Esophagus squamous epithelium (tissue), 4 donors: ENCODE measurements around the gene AGFG2.

Experiments used
- CTCF ChIP-seq, 6 experiments: fragments of 450-650 bp in 4 of 6; fragments of 200-600 bp in 2 of 6; sonication (generic) in 2 of 6; IDR thresholded peaks; one replicate each; pipeline ENCODE4 v1.5.1; 2016 to 2019; ENCODE audit warnings: antibody characterized with exemption in 6 of 6, mild to moderate bottlenecking in 4 of 6, moderate library complexity in 4 of 6
- POLR2A ChIP-seq, 4 donors: fragments of 450-650 bp; IDR thresholded peaks; one replicate each; pipeline ENCODE4 v1.6.1; 2017; ENCODE audit warnings: antibody characterized with exemption in 4 of 4, mild to moderate bottlenecking in 4 of 4, moderate library complexity in 3 of 4

GRCh38 chr7:100546129-100546925, 7.3 kb downstream of the AGFG2 start:
- TF ChIP-seq CTCF (IDR thresholded peaks at IDR 0.05) (no peak), POLR2A (IDR thresholded peaks at IDR 0.05) (no peak)
